PC-9 (cell line): ENCODE results near the gene NEURL1B. TPM values are rescaled to one million over a fixed set of nuclear protein-coding genes. Genes with fewer than 3 reads are reported as not detected.
A peak's percentile ranks its signal among the peaks of the same experiment; 100 is the strongest.

Experiments used
- BruUV-seq: library from RNA; stranded (reverse); fragments of 400-500 nt; replicated peaks from 2 replicates; lab custom pipeline; 2021; lab: Mats Ljungman, UMichigan
- CTCF ChIA-PET: fragments of 300-600 bp; sonication (Branson Sonifier 250); formaldehyde crosslinking; loops from one replicate; lab custom pipeline; 2022; ENCODE audit warnings: antibody characterized with exemption; lab: Charles Lee
- POLR2A ChIA-PET: fragments of 300-600 bp; sonication (Branson Sonifier 250); formaldehyde crosslinking; loops from one replicate; lab custom pipeline; 2022; ENCODE audit warnings: antibody characterized with exemption; ENCODE audit not compliant: unreplicated experiment; lab: Charles Lee
- DNase-seq, 2 experiments: peaks; one replicate each; pipeline versions ENCODE4 v3.0.0 to v3.0.0-alpha.2; 2015 to 2022; ENCODE audit warnings: mixed read lengths in 1 of 2
- H2AFZ ChIP-seq: fragments of 200-600 bp; sonication (generic); 2 replicates; pipeline ENCODE4 v1.8.1; 2017; ENCODE audit warnings: antibody characterized with exemption
- H3F3A ChIP-seq: fragments of 200-600 bp; sonication (generic); 2 replicates; pipeline ENCODE4 v1.8.1; 2017; ENCODE audit warnings: antibody characterized with exemption, mild to moderate bottlenecking, low read depth; ENCODE audit not compliant: insufficient read depth
- H3K27ac ChIP-seq: fragments of 200-600 bp; sonication (generic); 2 replicates; pipeline ENCODE4 v1.6.1; 2016; ENCODE audit warnings: mixed run types
- H3K27me3 ChIP-seq: fragments of 200-600 bp; sonication (generic); 2 replicates; pipeline ENCODE4 v1.6.1; 2016; ENCODE audit warnings: low read depth, mixed run types; ENCODE audit not compliant: insufficient read depth
- H3K36me3 ChIP-seq: fragments of 200-600 bp; sonication (generic); 2 replicates; pipeline ENCODE4 v1.6.1; 2016; ENCODE audit warnings: low read depth, mixed run types
- H3K4me1 ChIP-seq: fragments of 200-600 bp; sonication (generic); replicated peaks from 2 replicates; pipeline ENCODE4 v1.6.1; 2016; ENCODE audit warnings: mixed run types; ENCODE audit not compliant: insufficient read depth
- H3K4me2 ChIP-seq: fragments of 200-600 bp; sonication (generic); 2 replicates; pipeline ENCODE4 v1.6.1; 2017; ENCODE audit warnings: mixed run types
- H3K4me3 ChIP-seq: fragments of 200-600 bp; sonication (generic); 2 replicates; pipeline ENCODE4 v1.6.1; 2016; ENCODE audit warnings: mixed run types
- H3K79me2 ChIP-seq: fragments of 200-600 bp; sonication (generic); 2 replicates; pipeline ENCODE4 v1.6.1; 2017; ENCODE audit warnings: low read depth, mixed run types
- H3K9me2 ChIP-seq: fragments of 200-600 bp; sonication (generic); 2 replicates; pipeline ENCODE4 v1.8.1; 2017; ENCODE audit warnings: mild to moderate bottlenecking; ENCODE audit not compliant: insufficient read depth
- H3K9me3 ChIP-seq: fragments of 200-600 bp; sonication (generic); 2 replicates; pipeline ENCODE4 v1.8.1; 2016; ENCODE audit warnings: low read depth; ENCODE audit not compliant: insufficient read depth
- H4K20me1 ChIP-seq: fragments of 200-600 bp; sonication (generic); 2 replicates; pipeline ENCODE4 v1.8.1; 2017; ENCODE audit not compliant: insufficient read depth
- EZH2 ChIP-seq: fragments of 200-600 bp; sonication (generic); IDR thresholded peaks from 2 replicates; pipeline ENCODE4 v1.8.0; 2017; ENCODE audit warnings: antibody characterized with exemption, low read depth
- intact Hi-C: fragments of 100-400 bp; cut with micrococcal nuclease; formaldehyde crosslinking; loops from one replicate; pipeline ENCODE4 v1.10.0; 2022; ENCODE audit not compliant: unreplicated experiment
- total RNA-seq: library from RNA; stranded (reverse); gene quantifications from 2 replicates; pipeline ENCODE4 v1.2.3, GENCODE V29; 2021
- TF ChIP-seq, protein P1 (sequence below): fragments of 200-600 bp; sonication (generic); conservative IDR thresholded peaks from 2 replicates; pipeline ENCODE4 v1.6.1; 2017; ENCODE audit warnings: mixed run types, antibody characterized with exemption, mild to moderate bottlenecking, moderate library complexity

Gene NEURL1B
- total RNA-seq, 1 experiment from 2014 or later, result 14.3 TPM

DNA sequence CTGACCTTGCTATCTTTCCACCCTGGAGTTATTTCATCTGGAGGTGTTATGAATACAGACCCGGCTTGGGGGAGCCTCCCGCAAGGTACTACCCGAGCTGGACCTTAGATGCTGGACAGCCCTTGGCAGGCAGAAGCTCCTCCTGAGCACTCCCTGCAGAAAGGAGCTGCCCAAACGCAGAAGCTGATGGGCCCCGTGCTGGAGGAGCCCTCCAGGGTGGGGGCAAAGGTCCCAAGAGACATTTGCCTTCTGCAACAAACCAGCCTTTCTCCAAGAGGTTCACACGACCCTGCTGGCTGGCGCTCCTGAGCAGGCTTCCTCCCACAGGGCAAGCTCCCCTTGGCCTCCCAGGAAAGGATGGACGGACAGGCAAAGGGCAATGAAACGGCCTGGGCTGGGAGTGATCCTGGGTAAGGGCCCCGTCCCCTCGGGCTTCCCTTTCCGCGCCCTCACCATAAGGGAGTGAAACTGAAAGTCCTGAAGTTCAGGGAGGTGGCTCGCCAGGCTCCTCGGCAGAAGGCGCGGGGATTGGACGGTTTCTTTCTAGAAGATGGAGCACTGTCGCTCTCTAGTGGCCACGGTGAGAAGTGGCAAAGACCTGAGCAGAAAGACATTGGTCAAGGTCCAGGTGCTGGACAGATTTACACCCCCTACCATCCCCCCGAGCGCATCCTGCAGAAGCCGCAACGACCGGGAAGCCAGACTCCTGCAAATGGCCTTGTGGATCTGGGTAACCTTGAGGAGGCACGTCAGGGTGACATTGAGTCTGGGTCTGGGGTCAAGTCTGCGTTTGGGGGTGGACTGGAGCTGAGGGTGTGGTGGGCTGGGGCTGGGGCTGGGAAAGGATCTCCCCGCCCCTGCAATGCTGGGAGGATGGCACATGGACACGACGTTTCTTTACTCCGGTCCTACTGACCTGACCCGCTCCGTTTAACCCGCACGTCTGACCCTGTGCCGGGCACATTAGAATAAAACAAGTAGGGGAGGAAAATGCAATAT lies 56.4 kb downstream of the NEURL1B start:
- no peaks in the 10 kb centered on the region for H3K36me3 ChIP-seq
- H3F3A ChIP-seq, result peaks cover 3% of the 10 kb centered on the region; the same call in 1 of the 2 replicates
- H4K20me1 ChIP-seq, result no peaks in the 10 kb centered on the region
- H3K27ac ChIP-seq, result no peak overlapping the region
- DNase-seq, result peak; percentile 70 to 89
- H2AFZ ChIP-seq, result peak overlapping the region; percentile 91
- POLR2A ChIA-PET, result interaction anchor here (0.5 to 0.6 kb wide), 3 partner anchors 231 to 420 kb away, joined by 3 to 14 read pairs (median 4); no protein-coding TSS in a partner anchor
- peak overlapping the region; percentile 64 for H3K4me3 ChIP-seq
- CTCF ChIA-PET, result interaction anchor here (0.5 to 1.6 kb wide), 8 partner anchors 9 to 614 kb away, joined by 3 to 10 read pairs (median 4); no protein-coding TSS in a partner anchor
- no peaks in the 10 kb centered on the region for H3K9me3 ChIP-seq
- no peak for TF ChIP-seq EZH2
- TF ChIP-seq, protein P1, sequence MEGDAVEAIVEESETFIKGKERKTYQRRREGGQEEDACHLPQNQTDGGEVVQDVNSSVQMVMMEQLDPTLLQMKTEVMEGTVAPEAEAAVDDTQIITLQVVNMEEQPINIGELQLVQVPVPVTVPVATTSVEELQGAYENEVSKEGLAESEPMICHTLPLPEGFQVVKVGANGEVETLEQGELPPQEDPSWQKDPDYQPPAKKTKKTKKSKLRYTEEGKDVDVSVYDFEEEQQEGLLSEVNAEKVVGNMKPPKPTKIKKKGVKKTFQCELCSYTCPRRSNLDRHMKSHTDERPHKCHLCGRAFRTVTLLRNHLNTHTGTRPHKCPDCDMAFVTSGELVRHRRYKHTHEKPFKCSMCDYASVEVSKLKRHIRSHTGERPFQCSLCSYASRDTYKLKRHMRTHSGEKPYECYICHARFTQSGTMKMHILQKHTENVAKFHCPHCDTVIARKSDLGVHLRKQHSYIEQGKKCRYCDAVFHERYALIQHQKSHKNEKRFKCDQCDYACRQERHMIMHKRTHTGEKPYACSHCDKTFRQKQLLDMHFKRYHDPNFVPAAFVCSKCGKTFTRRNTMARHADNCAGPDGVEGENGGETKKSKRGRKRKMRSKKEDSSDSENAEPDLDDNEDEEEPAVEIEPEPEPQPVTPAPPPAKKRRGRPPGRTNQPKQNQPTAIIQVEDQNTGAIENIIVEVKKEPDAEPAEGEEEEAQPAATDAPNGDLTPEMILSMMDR, result peak; percentile 93
- H3K4me2 ChIP-seq, result peak overlapping the region; percentile 91
- no peaks in the 10 kb centered on the region for H3K4me1 ChIP-seq
- H3K27me3 ChIP-seq, result peaks cover 15% of the 10 kb centered on the region
- BruUV-seq, result TSS peak; percentile 39
- H3K9me2 ChIP-seq, result no peaks in the 10 kb centered on the region
- intact Hi-C loops, result loop anchor here (1.0 to 5.0 kb wide), 6 partner anchors 31 to 785 kb away; partner anchors contain the start of gene NEURL1B
- no peaks in the 10 kb centered on the region for H3K79me2 ChIP-seq

DNA sequence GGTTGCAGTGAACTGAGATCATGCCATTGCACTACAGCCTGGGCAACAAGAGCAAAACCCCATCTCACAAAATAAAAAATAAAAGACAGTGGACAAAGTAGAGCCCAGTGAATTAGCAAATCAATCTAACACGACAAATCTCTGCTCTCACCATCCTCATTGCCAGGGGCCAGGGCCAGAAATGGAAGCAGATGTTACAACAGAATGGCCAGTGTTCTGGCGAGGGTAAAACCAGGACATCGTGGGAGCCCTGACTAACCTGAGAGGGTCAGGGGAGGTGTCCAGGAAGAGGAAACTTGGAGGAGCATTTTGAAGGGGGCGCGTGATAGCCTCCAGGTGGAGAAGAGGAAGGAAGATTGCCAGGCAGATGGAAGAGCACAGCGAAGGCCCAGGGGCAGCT lies 58.4 kb downstream of the NEURL1B start:
- ChIA-PET POLR2A (no interaction called here), CTCF (interaction anchor here (0.7 kb wide), 1 partner anchor 244 kb away, joined by 3 read pairs; no protein-coding TSS in a partner anchor)
- H3K4me3 ChIP-seq, result no peak overlapping the region
- TF ChIP-seq, protein P1, result no peak
- TF ChIP-seq EZH2, result no peak
- peaks cover 15% of the 10 kb centered on the region for H3K27me3 ChIP-seq
- H3K4me2 ChIP-seq, result no peak overlapping the region
- no peaks in the 10 kb centered on the region for H3K9me3 ChIP-seq
- no peaks in the 10 kb centered on the region for H4K20me1 ChIP-seq
- H3K79me2 ChIP-seq, result no peaks in the 10 kb centered on the region
- no peak overlapping the region for H2AFZ ChIP-seq
- H3K9me2 ChIP-seq, result no peaks in the 10 kb centered on the region
- BruUV-seq, result no TSS peak
- no peak overlapping the region for H3K27ac ChIP-seq
- no peak for DNase-seq
- peaks cover 3% of the 10 kb centered on the region; the same call in 1 of the 2 replicates for H3F3A ChIP-seq
- H3K4me1 ChIP-seq, result no peaks in the 10 kb centered on the region
- no peaks in the 10 kb centered on the region for H3K36me3 ChIP-seq
- intact Hi-C loops, result loop anchor here (5.0 kb wide), 2 partner anchors 237 to 592 kb away; no protein-coding TSS in a partner anchor

DNA sequence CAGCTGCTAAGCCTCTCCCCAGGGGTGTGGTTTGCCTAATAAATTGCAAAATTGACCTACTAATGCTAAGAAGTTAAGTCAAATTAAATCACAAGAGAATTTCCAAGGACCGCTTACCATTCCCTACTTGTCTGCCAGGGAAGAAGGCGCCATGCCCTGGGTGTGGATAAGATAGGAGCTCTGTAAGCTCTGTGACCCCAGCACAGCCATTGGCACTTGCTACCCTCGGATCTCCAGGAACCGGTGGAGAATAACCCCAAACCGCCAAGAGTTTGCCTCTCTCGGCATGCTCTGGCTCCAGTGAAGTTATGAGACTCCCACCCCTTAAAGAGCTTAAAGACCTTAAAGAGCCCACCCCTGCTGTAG lies 58.9 kb downstream of the NEURL1B start:
- BruUV-seq, result no TSS peak
- ChIA-PET CTCF (interaction anchor here (1.0 kb wide), 1 partner anchor 15 kb away, joined by 4 read pairs; no protein-coding TSS in a partner anchor), POLR2A (no interaction called here)
- H3K4me2 ChIP-seq, result no peak overlapping the region
- DNase-seq, result no peak
- intact Hi-C loops, result loop anchor here (5.0 kb wide), 2 partner anchors 238 to 593 kb away; no protein-coding TSS in a partner anchor
- 0 out of 2 replicates have a peak, but pooled peaks cover 3% of the 10 kb centered on the region for H3F3A ChIP-seq
- H3K36me3 ChIP-seq, result no peaks in the 10 kb centered on the region
- no peaks in the 10 kb centered on the region for H3K9me2 ChIP-seq
- no peak for TF ChIP-seq EZH2
- TF ChIP-seq, protein P1, result no peak
- H4K20me1 ChIP-seq, result no peaks in the 10 kb centered on the region
- H3K27me3 ChIP-seq, result peaks cover 15% of the 10 kb centered on the region
- H2AFZ ChIP-seq, result no peak overlapping the region
- H3K4me1 ChIP-seq, result no peaks in the 10 kb centered on the region
- H3K4me3 ChIP-seq, result no peak overlapping the region
- H3K27ac ChIP-seq, result no peak overlapping the region
- no peaks in the 10 kb centered on the region for H3K9me3 ChIP-seq
- H3K79me2 ChIP-seq, result no peaks in the 10 kb centered on the region
